Peyer's patch (tissue), 4 donors: Measurements from ENCODE around the gene LRP6. TPM values are rescaled to one million over a fixed set of nuclear protein-coding genes. Genes with fewer than 3 reads are reported as not detected.
"Not testable (repeated sequence)": the region's sequence is repeated elsewhere in the genome, so short reads cannot be mapped to it uniquely, and the experiment has no call there.

Experiments
- DNase-seq, 3 donors: peaks; one replicate each; pipeline ENCODE4 v3.0.0-alpha.2; 2017 to 2019
- H3K27ac ChIP-seq, 4 donors: fragments of 200-600 bp; sonication (generic); one replicate each; pipeline ENCODE4 v1.5.1; 2016 to 2019
- H3K27me3 ChIP-seq, 2 donors: fragments of 200-600 bp; sonication (generic); one replicate each; pipeline ENCODE4 v1.5.1; 2019
- H3K36me3 ChIP-seq, 3 donors: fragments of 200-600 bp; sonication (generic); one replicate each; pipeline ENCODE4 v1.5.1; 2016 to 2019
- H3K4me1 ChIP-seq, 4 donors: fragments of 200-600 bp; sonication (generic); one replicate each; pipeline ENCODE4 v1.5.1; 2016 to 2019
- H3K4me3 ChIP-seq, 4 donors: fragments of 200-600 bp; sonication (generic); 1 replicate in 3 of 4; 2 replicates in 1 of 4; pipeline ENCODE4 v1.5.1; 2016 to 2019; ENCODE audit warnings: mild to moderate bottlenecking in 1 of 4
- H3K9me3 ChIP-seq, 4 donors: fragments of 200-600 bp; sonication (generic); one replicate each; pipeline ENCODE4 v1.5.1; 2016 to 2019; ENCODE audit warnings: mild to moderate bottlenecking in 1 of 4
- POLR2A ChIP-seq, 2 donors: fragments of 450-650 bp; IDR thresholded peaks; one replicate each; pipeline ENCODE4 v1.5.1; 2017; ENCODE audit warnings: antibody characterized with exemption in 2 of 2, mild to moderate bottlenecking in 2 of 2, moderate library complexity in 2 of 2
- total RNA-seq, 4 donors: library from RNA; depleted of rRNA; stranded (reverse); fragments of >200 nt; gene quantifications; one replicate each; pipeline ENCODE4 v1.1.0, GENCODE V29; 2016
- TF ChIP-seq, protein P1 (sequence below), 6 experiments: fragments of 450-650 bp in 4 of 6; fragments of 200-600 bp in 2 of 6; sonication (generic) in 1 of 6; IDR thresholded peaks; one replicate each; pipeline ENCODE4 v1.5.1; 2017 to 2019; ENCODE audit warnings: antibody characterized with exemption in 6 of 6, mild to moderate bottlenecking in 3 of 6, moderate library complexity in 1 of 6

Gene LRP6
- total RNA-seq, 4 donors from 2014 or later: 27.3 to 78.4 (median 56.2) TPM

DNA sequence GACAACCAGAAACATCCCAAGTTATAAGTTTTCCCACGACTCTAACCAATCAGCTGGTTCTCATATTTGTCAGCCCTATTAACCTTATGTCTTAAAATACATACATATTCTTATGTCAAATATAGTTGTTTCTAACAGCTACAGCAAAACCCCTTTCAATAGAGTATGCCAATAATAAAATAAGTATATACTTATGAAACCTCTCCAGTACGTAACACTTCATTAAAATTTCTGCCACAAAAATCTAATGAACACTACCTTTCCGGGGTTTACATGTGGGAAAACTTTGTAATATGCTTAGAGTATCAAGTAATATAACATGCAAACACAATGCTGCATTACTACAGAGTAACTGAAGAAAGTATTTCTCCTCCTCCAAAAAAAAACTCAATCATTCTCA is 1.8 kb downstream of the LRP6 start:
- H3K4me3 ChIP-seq: peak overlapping the region in 2 of 4 donors; percentile 59 to 86
- no peaks in the 10 kb centered on the region for H3K9me3 ChIP-seq
- no peak for DNase-seq
- H3K27ac ChIP-seq: peak overlapping the region in 1 of 4 donors; percentile 98
- H3K27me3 ChIP-seq: no peaks in the 10 kb centered on the region
- no peaks in the 10 kb centered on the region for H3K36me3 ChIP-seq
- TF ChIP-seq POLR2A (IDR thresholded peaks at IDR 0.05): no peak
- TF ChIP-seq, protein P1, sequence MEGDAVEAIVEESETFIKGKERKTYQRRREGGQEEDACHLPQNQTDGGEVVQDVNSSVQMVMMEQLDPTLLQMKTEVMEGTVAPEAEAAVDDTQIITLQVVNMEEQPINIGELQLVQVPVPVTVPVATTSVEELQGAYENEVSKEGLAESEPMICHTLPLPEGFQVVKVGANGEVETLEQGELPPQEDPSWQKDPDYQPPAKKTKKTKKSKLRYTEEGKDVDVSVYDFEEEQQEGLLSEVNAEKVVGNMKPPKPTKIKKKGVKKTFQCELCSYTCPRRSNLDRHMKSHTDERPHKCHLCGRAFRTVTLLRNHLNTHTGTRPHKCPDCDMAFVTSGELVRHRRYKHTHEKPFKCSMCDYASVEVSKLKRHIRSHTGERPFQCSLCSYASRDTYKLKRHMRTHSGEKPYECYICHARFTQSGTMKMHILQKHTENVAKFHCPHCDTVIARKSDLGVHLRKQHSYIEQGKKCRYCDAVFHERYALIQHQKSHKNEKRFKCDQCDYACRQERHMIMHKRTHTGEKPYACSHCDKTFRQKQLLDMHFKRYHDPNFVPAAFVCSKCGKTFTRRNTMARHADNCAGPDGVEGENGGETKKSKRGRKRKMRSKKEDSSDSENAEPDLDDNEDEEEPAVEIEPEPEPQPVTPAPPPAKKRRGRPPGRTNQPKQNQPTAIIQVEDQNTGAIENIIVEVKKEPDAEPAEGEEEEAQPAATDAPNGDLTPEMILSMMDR (IDR thresholded peaks at IDR 0.05): no peak
- peaks cover 0 to 8% (median 0%) of the 10 kb centered on the region in 4 donors for H3K4me1 ChIP-seq

DNA sequence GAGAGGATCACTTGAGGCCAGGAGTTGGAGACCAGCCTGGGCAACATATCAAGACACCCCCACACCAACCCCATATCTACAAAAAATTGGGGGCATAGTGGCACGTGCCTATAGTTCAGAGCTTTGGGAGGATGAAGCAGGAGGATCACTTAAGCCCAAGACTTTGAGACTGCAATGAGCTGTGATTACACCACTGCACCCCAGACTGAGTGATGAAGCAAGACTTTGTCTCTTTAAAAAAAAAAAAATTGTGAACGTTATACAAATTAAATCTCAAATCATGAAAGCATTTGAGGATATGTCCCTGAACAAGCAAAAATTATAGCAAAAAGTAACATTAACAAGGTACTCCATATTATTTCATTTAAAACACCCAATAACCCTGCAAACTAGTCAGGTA is 2.9 kb downstream of the LRP6 start:
- H3K4me1 ChIP-seq: peaks cover 0 to 8% (median 0%) of the 10 kb centered on the region in 4 donors
- H3K4me3 ChIP-seq: no peak overlapping the region
- H3K27me3 ChIP-seq: no peaks in the 10 kb centered on the region
- no peaks in the 10 kb centered on the region for H3K36me3 ChIP-seq
- DNase-seq: no peak
- H3K9me3 ChIP-seq: no peaks in the 10 kb centered on the region
- no peak for TF ChIP-seq POLR2A (IDR thresholded peaks at IDR 0.05)
- TF ChIP-seq, protein P1 (IDR thresholded peaks at IDR 0.05): no peak
- H3K27ac ChIP-seq: no peak overlapping the region

DNA sequence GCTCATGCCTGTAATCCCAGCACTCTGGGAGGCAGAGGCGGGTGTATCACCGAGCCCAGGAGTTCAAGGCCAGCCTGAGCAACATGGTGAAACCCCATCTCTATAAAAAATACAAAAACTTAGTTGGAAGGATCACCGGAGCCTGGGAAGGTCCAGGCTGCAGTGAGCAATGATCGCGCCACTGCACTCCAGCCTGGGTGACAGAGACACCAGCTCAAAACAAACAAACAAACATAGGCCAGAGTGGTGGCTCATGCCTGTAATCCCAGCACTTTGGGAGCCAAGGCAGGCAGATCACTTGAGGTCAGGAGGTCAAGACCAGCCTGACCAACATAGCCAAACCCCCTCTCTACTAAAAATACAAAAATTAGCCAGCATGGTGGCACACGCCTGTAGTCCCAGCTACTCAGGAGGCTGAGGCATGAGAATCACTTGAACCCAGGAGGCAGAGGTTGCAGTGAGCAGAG is 10.5 kb downstream of the LRP6 start:
- H3K27me3 ChIP-seq, H3K4me3 ChIP-seq, H3K9me3 ChIP-seq, H3K4me1 ChIP-seq, DNase-seq, H3K27ac ChIP-seq, H3K36me3 ChIP-seq: not testable (repeated sequence)

DNA sequence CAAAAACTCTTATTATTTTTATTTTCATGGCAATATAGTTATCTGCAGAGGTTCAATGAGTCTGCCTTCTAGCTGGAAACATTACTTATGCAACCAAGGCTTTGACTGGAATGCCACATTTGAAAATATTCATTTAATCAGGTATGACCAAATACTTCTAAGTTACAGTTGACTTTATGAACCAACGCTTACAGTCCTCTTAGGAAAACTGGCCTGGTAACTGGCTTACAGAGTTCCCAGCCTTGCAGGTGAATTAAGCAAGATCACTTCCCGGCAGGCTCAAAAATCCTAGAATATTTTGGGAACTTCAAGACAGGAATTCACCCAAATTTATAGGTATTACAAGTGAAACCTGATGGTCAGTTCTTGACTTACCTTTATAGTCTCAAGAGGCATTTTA is 12.3 kb downstream of the LRP6 start:
- no peak for DNase-seq
- H3K27ac ChIP-seq: no peak overlapping the region
- H3K27me3 ChIP-seq: no peaks in the 10 kb centered on the region
- no peaks in the 10 kb centered on the region for H3K9me3 ChIP-seq
- no peaks in the 10 kb centered on the region for H3K4me1 ChIP-seq
- H3K36me3 ChIP-seq: no peaks in the 10 kb centered on the region
- no peak overlapping the region for H3K4me3 ChIP-seq
- TF ChIP-seq, protein P1 (IDR thresholded peaks at IDR 0.05): no peak

DNA sequence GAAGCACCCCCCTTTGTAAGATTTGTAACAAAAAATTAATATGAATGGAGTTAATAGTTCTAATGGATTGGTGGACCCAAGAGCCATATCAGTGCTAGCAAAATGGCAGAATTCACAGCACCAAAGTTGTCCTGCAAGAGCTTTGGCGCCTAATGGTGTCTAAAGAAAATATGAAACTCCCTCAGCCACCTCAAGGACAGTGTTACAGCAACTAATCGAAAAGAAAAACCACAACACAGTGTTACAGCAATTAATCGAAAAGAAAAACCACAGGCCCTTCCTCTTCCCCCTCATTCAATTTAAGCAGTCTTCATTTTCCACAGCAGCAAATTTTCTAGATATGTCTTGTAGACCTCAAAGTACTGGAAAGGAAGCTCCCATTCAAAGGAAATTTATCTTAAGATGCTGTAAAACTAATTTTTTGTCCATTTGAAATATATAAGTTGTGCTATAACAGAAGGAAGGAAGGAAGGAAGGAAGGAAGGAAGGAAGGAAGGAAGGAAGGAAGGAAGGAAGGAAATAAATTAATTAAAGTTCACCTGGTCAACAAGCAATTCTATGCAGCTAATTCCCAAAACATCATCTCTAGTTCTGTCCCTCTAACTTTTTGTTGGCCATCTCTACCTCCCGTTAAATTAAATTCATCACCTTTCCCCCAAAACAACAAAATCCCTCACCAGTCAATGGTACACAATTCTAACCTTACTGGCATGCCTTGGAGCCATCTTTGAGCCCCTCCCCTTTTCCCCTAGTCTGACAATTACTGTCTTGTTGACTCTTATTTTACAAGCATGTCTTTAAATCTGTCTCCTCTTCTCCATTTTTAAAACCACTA is 17.4 kb downstream of the LRP6 start:
- no peaks in the 10 kb centered on the region for H3K9me3 ChIP-seq
- no peak overlapping the region for H3K27ac ChIP-seq
- H3K27me3 ChIP-seq: no peaks in the 10 kb centered on the region
- no peak for DNase-seq
- TF ChIP-seq POLR2A (IDR thresholded peaks at IDR 0.05): no peak
- TF ChIP-seq, protein P1 (IDR thresholded peaks at IDR 0.05): no peak
- no peaks in the 10 kb centered on the region for H3K36me3 ChIP-seq
- H3K4me3 ChIP-seq: no peak overlapping the region
- H3K4me1 ChIP-seq: no peaks in the 10 kb centered on the region

DNA sequence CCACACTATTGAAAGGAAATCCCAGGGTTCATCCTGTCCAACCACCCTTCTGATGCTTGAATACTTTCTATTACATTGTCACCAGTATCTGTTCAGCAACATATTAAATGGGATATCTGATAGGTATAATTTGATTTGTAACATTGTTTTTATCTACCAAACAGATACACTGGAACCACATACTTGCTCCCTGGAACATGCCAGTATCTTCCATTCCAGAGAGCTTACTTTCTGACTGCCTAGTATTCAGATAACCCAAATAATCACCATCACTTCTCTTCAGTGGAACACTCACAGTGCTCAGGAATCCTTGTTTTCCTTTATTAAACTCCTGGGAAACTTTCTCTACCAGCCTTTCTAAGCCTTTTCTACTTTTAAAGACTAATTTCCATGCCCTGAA is 19.3 kb downstream of the LRP6 start:
- no peaks in the 10 kb centered on the region for H3K4me1 ChIP-seq
- DNase-seq: no peak
- TF ChIP-seq POLR2A (IDR thresholded peaks at IDR 0.05): no peak
- TF ChIP-seq, protein P1 (IDR thresholded peaks at IDR 0.05): no peak

More for the DNA sequence above, 19.3 kb downstream of the LRP6 start:
- H3K9me3 ChIP-seq: no peaks in the 10 kb centered on the region
- H3K4me3 ChIP-seq: no peak overlapping the region
- H3K27ac ChIP-seq: no peak overlapping the region
- H3K36me3 ChIP-seq: peaks cover 0 to 5% (median 0%) of the 10 kb centered on the region in 3 donors
- H3K27me3 ChIP-seq: no peaks in the 10 kb centered on the region
